G401 (cell line): ENCODE data around the gene LMTK2. TPM values are rescaled to one million over a fixed set of nuclear protein-coding genes. Genes with fewer than 3 reads are reported as not detected.

Source experiments
- DNase-seq: peaks from one replicate; pipeline ENCODE4 v3.0.0-alpha.2; 2015; ENCODE audit warnings: low spot score
- in situ Hi-C: cut with HindIII; loops from 2 replicates; pipeline ENCODE4 v1.10.0; 2016; ENCODE audit warnings: low sequenced_read_pairs, mixed read lengths
- total RNA-seq: library from RNA; depleted of rRNA; stranded (reverse); fragments of >200 nt; shearing (Covaris generic); gene quantifications from 2 replicates; pipeline ENCODE4 v1.2.3, GENCODE V29; 2014; rRNA removed

Gene LMTK2
- total RNA-seq: 5.8 and 9.4 TPM in 2 replicates

DNA sequence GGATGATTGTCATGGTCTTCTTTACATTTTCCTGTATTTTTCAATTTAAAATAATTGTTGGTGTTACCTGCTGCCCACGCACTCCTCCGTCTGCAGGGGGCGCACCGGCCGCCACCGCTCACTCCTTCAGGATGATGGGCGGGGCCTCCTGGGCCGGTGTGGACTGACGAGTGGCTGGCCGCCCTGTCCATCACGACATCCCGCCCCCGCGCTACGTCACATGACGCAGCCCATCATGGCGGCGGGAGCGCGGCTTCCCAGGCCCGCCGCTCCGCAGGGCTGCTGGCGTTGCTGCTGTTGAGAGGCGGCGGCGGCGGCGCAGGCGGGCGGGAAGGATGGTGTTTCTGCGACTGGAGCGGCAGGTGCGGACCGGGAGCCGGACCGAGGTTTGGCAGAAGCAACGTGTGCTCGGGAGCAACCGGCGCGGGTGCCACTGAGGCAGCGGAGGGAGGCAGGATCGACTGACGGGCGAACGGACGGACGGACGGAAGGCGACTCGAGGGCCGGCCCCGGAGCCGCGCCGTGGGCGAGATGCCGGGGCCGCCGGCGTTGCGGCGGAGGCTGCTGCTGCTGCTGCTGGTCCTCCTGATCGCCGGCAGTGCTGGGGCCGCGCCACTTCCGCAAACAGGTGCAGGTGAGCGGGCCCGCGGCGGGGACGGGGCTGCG lies at the start of gene LMTK2:
LMTK2 (plus strand) TSS at position 216 of the 666 bp plus-strand sequence; CDS start at position 532, 316 bp downstream.
- DNase-seq: peak; percentile 93
- in situ Hi-C loops: no loop called here

DNA sequence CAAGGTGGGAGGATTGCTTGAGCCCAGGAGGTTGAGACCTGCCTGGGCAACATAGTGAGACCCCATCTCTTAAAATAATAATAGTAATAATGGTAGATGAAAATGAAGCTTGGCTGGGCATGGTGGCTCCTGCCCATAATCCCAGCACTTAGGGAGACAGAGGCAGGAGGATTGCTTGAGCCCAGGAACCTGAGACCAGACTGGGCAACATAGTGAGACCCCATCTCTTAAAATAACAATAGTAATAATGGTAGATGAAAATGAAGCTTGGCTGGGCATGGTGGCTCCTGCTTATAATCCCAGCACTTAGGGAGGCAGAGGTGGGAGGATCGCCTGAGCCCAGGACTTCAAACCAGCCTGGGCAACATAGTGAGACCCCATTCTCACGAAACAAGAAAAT lies 49.5 kb upstream of the LMTK2 start:
- no peak for DNase-seq
- in situ Hi-C loops: no loop called here

DNA sequence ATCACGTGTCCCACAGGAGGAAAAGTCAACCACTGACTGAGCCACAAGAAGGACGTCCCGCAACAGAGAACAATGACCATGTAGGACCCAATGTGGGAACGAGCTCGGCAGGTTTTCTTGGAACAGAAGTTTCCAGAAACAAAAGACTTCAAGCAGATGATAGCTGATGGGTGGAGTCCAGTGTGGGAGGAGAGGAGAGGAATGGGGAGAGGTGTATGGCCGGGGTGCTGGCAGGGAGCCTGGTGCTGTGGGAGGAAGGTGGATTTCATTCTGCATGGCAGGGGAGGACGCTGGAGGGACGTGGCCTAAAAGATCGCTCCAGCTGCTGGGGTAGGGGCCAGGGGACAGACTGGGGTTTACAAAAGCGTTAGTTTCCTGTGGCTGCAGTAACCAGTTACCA lies 48.5 kb upstream of the LMTK2 start:
- no peak for DNase-seq
- in situ Hi-C loops: no loop called here

DNA sequence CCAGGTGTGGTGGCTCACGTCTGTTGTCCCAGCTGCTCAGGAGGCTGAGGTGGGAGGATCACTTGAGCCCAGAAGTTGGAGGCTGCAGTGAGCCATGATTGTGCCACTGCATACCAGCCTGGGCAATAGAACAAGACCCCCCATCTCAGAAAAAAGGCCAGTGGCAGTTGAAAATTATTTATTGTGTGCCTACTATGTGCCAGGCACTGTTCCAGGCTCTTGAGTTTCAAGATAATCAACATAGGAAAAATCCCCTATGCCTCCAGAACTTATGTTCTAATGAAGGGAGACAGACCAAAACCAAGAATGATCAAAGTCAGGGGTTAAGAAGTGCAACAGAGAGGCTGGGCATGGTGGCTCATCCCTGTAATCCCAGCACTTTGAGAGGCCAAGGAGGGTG lies 42.4 kb upstream of the LMTK2 start:
- in situ Hi-C loops: no loop called here
- DNase-seq: no peak

DNA sequence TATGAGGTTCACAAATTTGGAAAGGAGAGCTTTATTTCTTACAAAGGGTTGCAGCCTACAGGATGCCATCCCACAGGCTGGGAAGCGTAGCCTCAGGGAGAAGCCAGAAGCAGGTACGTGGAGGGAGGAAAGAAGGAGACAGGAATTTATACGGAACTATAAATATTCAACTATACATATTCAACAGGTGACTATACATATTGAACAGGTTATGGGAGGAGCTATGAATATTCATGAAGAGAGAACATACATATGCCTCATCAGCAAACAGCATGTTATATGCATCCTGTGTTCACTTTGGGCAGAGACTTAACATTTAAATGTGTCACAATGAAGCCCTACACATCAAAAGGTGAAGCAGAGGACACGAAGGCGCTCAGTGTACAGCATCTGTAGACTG lies 40.5 kb upstream of the LMTK2 start:
- in situ Hi-C loops: no loop called here
- DNase-seq: no peak

DNA sequence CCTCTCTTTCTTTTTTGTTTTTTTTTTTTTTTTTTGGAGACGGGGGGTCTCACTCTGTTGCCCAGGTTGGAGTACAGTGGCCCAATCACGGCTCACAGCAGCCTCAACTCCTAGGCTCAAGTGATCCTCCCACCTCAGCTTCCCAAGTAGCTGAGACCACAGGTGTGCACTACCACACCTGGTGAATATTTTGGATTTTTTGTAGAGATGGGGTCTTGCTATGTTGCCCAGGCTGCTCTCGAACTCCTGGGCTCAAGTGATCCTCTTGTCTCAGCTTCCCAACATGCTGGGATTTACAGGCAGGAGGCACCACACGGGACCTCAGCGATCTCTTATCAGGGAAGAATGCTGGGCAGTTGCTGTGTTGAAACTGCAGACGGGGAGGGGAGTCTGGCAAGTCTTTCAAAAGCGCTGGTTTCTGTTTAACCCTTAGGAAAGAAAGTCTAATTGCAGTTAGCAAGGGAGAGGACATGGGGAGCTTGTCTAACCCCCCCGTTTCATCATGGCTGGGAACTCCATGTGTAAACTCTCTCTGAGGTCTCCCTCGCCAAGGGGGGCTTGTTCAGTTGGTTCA lies 39.6 kb upstream of the LMTK2 start:
- in situ Hi-C loops: no loop called here
- no peak for DNase-seq

DNA sequence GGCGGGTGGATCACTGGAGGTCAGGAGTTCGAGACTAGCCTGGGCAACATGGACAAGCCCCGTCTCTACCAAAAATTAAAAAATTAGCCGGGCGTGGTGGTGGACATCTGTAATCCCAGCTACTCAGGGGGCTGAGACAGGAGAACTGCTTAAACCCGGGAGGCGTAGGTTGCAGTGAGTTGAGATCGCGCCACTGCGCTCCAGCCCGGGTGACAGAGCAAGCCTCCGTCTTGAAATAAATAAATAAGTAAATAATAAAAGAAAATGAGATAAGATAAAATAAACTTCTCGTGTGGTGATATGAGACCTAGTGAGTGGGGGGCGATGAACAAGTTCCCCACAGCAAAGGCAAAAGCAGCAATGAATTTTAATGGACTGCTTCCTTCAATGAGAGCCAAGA lies 33.6 kb upstream of the LMTK2 start:
- in situ Hi-C loops: no loop called here
- DNase-seq: no peak

DNA sequence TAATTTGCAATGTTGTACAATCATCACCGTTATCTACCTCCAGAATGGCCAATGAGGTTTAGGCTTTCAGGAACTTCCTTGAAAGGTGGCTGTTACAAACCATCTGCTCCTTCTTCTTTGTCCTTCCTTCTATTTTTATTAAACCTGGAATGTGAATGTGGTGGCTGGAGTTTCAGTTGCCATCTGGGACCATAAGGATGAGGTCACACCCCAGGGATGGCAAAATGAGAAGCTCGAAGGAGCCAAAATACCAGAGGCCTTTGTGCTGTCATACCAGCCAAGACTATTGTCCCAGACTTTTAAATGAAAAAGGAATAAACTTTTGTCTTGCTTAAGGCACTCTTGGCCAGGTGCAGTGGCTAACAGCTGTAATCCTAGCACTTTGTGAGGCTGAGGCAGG lies 30.9 kb upstream of the LMTK2 start:
- no peak for DNase-seq
- in situ Hi-C loops: no loop called here

DNA sequence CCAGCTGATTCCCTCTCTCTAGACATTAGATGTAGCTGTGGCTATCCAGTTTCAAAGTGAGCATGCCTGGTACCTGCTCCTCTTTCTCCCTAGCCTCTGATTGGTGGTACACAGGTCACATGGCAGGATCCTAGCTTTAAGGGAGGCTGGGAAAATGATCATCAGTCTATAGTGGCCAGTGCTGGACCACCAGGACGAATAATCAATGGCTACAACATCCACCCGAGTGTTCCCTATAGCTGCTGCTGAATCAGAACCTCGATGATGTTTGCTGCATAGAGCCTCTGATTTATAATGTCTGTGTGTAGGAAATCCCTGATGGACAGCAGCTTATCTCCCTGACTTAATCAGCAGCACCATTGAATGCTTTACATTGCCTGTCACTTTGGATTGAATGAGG lies 28.9 kb upstream of the LMTK2 start:
- in situ Hi-C loops: no loop called here
- no peak for DNase-seq

DNA sequence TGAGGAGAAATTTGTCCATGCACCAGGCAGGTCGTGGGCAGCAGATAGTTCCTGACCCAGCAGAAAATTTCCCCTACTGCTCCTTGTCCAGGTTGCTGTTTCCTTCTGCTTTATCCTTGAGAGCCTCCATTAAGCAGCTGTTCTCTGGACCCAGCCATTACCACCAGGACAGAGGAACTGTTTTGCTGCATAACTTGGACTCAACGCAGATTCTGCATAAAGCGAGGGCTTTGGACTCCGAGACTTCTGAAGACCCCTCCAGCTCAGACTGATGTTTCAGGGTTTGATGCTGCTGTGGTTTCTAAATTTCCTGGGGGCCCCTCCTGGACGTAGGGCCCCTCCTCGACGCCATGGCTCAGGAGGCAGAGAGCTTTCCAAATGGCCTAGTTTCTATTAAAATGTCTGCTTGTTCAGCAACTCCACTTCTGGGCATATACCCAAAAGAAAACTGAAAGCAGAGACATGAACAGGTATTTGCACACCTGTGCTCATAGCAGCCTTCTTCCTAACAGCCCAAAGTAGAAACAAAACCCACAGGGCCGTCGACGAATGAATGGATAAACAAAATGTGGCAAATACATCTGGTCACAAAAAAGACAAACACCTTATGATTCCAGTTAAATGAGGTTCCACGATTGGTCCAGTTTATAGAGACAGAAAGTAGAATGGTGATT lies 28.3 kb upstream of the LMTK2 start:
- in situ Hi-C loops: no loop called here
- DNase-seq: no peak

DNA sequence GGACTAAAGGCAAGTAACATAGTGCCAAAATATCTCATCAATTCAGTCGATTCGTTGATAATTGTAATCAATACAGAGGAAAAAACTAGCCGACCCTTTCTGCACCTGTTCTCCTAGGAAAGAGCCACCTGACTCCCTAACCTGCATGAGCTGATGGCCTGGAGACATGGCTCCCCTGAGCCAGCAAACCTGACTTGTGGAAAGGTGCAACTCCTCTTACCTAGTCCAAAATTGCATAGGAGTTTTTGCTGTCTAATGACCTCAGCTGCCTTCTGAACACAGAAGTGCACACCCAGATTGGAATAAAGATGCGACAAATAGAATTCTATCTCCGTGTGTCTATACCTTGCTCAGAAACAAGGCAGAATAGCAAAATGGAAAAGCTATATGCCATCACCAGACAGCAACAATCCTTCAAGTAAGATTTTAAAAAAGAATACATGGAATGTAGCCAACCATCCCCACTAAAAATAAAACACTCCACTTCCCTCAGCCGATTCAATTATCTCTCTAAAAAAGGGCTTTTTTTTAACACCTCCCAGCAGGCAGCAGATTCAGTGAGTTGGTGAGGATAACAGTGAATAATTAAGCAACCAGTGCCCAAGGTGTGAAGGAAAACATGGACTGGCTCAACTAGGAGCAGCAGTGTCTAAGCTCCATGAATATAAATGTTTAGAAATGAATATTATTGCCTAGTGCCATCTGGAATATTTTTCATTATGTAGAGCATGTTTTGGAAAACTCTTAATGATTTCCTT lies 26.6 kb upstream of the LMTK2 start:
- DNase-seq: peak; percentile 21
- in situ Hi-C loops: no loop called here

DNA sequence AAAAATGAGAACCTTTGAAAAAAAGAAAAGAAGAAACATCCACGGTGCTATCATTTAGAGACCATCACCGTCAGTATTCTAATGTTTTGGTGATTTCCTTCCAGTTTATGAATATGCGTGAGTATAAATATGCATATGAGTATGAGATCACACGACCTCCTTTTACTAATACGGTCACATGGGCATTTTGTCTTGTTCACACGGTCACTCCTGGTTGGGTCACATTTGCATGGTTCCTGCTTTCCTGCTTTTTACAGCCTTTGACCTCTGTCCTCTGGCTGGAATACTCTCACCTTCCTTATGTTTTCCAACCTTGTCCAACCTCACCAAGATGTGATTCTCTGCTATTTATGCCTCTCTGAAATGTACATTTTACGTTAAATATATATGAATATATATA lies 25.3 kb upstream of the LMTK2 start:
- in situ Hi-C loops: no loop called here
- no peak for DNase-seq

DNA sequence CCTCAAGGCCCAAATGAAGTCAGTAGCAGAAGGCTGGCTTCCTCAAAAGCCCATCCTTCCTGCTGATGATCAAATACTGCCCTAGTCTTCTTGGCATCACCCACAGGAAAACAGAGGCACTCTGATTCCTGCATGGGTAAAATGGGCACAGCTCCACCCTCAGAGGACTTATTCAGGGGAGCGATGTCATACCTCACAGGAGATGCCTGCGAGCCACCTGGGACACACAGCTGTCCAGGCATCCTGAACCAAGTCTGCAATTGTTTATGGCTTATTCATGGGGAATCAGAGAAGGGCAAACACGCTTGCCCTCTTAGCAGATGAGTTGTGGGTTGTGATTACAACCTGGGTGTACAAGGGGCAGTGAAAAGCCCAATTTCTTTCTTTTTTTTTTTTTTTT lies 22.0 kb upstream of the LMTK2 start:
- in situ Hi-C loops: no loop called here
- DNase-seq: no peak

DNA sequence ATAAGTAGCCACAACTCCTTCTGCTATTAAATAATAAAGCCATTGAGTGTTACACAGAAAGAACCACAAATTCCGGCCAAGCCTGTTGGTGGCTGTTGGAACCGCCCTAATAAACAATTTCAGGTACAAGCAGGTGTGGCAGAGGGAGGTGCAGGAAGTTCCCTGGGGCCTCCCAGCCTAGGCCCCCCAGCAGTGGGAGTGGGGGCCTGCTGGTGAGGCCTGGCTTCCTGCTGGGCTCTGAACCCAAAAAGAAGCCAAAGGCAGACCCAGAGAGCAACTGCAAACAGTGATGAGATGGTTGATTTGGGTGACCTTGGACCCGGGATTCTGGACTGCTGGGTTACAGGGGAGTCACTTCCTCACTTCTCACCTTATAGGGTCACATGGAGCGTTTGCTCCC lies 21.0 kb upstream of the LMTK2 start:
- in situ Hi-C loops: no loop called here
- DNase-seq: no peak

DNA sequence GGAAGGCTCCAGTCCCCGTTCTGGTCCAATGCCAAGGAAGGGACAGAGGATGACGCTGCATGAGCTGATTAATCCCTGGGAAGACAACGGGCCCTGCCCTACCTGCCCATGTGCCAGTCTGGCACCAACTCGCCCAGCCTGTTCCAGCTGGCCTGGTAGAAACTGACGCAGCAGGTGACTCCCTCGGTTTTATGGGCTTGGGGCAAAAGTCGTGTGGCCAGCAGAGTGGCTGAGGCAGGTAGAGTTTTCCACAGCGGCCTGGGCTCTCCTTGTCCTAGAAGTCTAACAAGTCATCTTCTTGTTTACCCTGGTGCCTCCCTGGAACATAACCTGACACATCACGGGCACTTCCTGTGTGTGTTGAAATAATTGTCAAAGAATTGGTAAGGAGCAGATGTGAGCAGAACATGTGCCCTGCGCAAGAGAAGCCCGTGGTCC lies 20.4 kb upstream of the LMTK2 start:
- DNase-seq: peak; percentile 55
- in situ Hi-C loops: no loop called here

DNA sequence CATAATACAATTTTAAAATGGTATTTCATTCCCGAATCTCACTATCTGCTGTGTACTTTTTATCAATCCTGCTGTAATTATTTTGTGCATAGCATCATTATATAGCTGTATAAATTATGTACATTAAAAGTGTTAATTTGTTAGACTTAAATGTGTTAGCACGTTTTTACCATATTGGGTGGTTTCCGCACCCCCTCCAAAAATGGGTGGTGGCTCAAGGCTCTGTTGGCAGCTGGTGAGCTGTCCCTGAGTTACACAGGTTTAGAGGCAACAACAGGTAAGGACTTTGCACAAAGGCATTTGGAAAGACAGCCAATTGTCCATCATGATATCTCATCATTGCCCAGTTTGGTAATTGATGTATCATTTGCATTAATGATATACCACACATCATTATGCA lies 18.6 kb upstream of the LMTK2 start:
- DNase-seq: no peak
- in situ Hi-C loops: no loop called here

DNA sequence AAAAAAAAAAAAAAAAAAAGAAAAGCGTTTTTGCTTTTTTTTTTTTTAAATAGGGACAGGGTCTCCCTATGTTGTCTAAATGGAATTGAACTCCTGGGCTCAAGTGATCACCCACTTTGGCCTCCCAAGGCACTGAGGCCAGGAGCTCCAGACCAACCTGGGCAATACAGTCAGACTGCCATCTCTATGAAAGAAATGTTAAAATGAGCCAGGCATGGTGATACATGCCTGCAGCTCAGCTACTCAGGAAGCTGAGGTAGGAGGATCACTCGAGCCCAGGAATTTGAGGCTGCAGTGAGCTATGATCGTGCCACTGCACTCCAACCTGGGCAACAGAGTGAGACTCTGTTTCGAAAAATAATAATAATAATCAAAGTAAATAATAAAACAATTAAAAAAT lies 16.5 kb upstream of the LMTK2 start:
- no peak for DNase-seq
- in situ Hi-C loops: no loop called here

DNA sequence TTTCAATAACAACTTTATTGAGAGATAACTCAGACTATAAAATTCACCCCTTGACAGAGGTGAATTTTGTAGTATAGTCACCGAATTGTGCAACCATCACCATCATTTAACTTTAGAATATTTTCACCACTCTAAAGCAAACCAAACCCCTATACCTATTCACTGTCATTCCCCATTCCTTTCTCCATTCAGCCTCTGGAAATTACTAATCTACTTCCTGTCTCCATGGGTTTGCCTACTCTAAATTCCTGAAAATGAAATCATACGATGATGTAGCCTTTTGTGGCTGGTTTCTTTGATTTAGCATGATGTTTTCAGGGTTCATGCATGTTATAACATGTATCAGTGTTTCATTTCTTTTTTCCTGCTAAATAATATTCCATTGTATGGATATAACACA lies 15.6 kb upstream of the LMTK2 start:
- no peak for DNase-seq
- in situ Hi-C loops: no loop called here

DNA sequence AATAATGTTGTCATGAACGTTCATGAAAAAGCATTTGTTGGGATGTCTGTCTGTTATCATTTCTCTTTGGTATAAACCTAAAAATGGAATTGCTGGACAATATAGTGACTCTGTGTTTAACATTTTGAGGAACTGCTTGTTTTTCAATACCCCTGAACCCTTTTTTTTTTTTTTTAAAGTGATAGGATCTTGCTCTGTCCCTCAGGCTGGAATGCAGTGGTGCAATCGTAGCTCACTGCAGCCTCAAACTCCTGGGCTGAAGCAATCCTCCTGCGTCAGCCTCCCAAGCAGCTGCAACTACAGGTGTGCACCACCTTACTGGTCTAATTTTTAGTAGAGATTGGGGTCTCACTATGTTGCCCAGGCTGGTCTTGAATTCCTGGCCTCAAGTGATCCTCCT lies 15.1 kb upstream of the LMTK2 start:
- no peak for DNase-seq
- in situ Hi-C loops: no loop called here

DNA sequence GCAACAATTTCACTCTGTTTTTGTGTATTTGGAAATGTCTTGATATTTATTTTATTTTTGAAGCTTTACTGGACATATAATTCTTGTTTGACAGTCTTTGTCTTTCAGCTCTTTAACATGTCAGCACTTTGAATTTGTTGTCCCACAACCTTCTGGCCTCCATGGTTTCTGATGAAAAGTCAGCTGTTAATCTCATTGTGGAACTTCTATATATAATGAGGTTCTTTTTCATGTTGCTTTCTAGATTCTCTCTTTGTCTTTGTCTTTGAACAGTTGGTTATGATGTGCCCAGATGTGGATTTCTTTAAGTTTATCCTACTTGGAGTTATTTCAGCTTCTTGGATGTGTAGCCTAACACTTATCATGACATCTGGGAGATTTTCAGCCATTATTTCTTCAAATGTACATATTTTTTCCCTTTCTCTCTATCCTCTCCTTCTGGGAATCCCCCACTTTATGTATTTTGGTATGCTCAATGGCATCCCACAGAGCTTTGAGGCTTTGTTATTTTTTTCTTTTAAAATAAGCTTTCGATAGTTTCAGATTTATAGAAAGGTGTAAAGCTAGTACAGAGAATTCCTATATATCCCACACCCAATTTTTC lies 9.5 kb upstream of the LMTK2 start:
- in situ Hi-C loops: no loop called here
- no peak for DNase-seq
